C4-2B (cell line): ENCODE measurements around the gene AJUBA.

Experiments used
- CTCF ChIP-seq: fragments of 450-650 bp; conservative IDR thresholded peaks from 2 replicates; pipeline ENCODE4 v1.5.1; 2017; ENCODE audit warnings: mild to moderate bottlenecking
- ZFX ChIP-seq: fragments of 450-650 bp; IDR thresholded peaks from 2 replicates; pipeline ENCODE4 v1.6.1; 2017

DNA sequence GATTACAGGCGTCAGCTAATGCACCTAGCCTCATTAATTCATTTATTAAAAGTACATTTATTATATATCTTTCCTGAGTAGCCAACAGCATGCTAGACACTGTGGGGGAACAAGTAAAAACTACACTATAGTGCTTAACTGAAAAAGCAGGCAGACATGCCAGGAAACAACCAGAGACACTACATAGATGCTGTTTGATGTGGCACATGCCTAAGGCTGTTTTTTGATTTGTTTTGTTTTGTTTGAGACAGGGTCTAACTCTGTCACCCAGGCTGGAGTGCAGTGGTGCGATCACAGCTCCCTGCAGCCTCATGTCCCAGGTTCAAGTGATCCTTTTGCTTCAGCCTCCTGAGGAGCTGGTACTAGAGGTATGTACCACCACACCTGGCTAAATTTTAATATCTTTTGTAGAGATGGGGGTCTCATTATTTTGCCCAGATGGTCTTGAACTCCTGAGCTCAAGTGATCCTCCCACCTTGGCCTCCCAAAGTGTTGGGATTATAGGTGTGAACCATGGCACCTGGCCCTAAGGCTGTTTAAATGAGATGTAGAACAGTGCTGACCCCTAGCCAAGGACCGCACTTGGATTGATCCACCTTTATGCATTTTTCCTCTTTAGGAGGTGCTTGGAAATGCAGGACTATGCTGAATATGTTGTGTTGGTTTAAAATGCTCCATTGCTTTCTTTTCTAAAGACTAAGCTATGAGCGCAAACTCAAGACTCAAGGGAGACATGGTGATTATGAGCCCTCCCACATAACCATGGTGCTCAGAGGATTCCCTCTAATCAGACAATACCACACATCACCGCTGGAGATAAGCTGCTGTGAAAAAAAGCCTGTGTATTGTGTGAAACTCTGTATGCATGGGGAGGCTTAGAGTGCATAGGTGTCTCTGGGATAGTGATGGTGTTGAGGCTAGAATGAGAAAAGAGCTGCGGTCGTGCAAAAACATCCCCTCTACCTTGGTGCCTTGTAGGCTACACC, 38.1 kb upstream of the AJUBA start:
- no peak for TF ChIP-seq CTCF
- TF ChIP-seq ZFX, result no peak
